SK-N-SH (cell line): Measurements from ENCODE around the gene RPL28. TPM values are rescaled to one million over a fixed set of nuclear protein-coding genes. Genes with fewer than 3 reads are reported as not detected.
A peak's percentile ranks its signal among the peaks of the same experiment; 100 is the strongest.

Source experiments
- CTCF ChIA-PET: fragments of 300-600, 350-600 bp; formaldehyde crosslinking; extraction: SDS; loops from one replicate; lab custom pipeline; 2021; lab: Yijun Ruan, JAX
- POLR2A ChIA-PET: fragments of 350-600 bp; sonication (Branson Sonifier 250); formaldehyde crosslinking; extraction: SDS; loops from one replicate; lab custom pipeline; 2020; ENCODE audit warnings: antibody characterized with exemption, inconsistent platforms; lab: Yijun Ruan, JAX
- DNase-seq: peaks from one replicate; pipeline ENCODE4 v3.0.0; 2012
- H2AFZ ChIP-seq: fragments of 200-600 bp; sonication (generic); 2 replicates; pipeline ENCODE4 v1.8.1; 2016; ENCODE audit warnings: antibody characterized with exemption, mild to moderate bottlenecking, low read depth
- H3F3A ChIP-seq: fragments of 200-600 bp; sonication (generic); replicated peaks from 2 replicates; pipeline ENCODE3; 2016; ENCODE audit warnings: antibody characterized with exemption, mild to moderate bottlenecking; ENCODE audit not compliant: insufficient read depth
- H3K27ac ChIP-seq, 2 experiments: fragments of 200-500 bp in 1 of 2; fragments of 200-600 bp in 1 of 2; sonication (Bioruptor generic) in 1 of 2; sonication (generic), shearing (Covaris generic) in 1 of 2; 2 replicates each; pipeline versions ENCODE4 v1.5.1 to v1.6.1; 2014 to 2016; ENCODE audit warnings: low read depth in 2 of 2, inconsistent platforms in 1 of 2, low read length in 1 of 2, mild to moderate bottlenecking in 1 of 2, mixed read lengths in 1 of 2
- H3K27me3 ChIP-seq: fragments of 200-600 bp; sonication (generic), shearing (Covaris generic); 2 replicates; pipeline ENCODE4 v1.6.1; 2016; ENCODE audit warnings: mixed run types; ENCODE audit not compliant: insufficient read depth
- H3K36me3 ChIP-seq, 2 experiments: fragments of 200-500 bp in 1 of 2; fragments of 200-600 bp in 1 of 2; sonication (Bioruptor generic) in 1 of 2; sonication (generic) in 1 of 2; replicated peaks in 1 of 2; 2 replicates each; pipeline versions ENCODE3 to v1.5.1; 2014 to 2016; ENCODE audit warnings: low read length in 1 of 2, mild to moderate bottlenecking in 1 of 2; ENCODE audit not compliant: insufficient read depth in 2 of 2, control insufficient read depth in 1 of 2
- H3K4me1 ChIP-seq, 2 experiments: fragments of 200-500 bp in 1 of 2; fragments of 200-600 bp in 1 of 2; sonication (Bioruptor generic) in 1 of 2; sonication (generic), shearing (Covaris generic) in 1 of 2; 2 replicates each; pipeline versions ENCODE4 v1.5.1 to v1.6.1; 2014 to 2016; ENCODE audit warnings: low read depth in 1 of 2, low read length in 1 of 2, mixed run types in 1 of 2; ENCODE audit not compliant: insufficient read depth in 2 of 2, control insufficient read depth in 1 of 2
- H3K4me2 ChIP-seq: fragments of 200-600 bp; sonication (generic), shearing (Covaris generic); 2 replicates; pipeline ENCODE4 v1.6.1; 2017; ENCODE audit warnings: mixed run types
- H3K4me3 ChIP-seq, 2 experiments: fragments of 200-500 bp in 1 of 2; fragments of 200-600 bp in 1 of 2; sonication (Bioruptor generic) in 1 of 2; sonication (generic), shearing (Covaris generic) in 1 of 2; 2 replicates each; pipeline versions ENCODE4 v1.5.1 to v1.8.1; 2014 to 2016; ENCODE audit warnings: low read depth in 2 of 2, inconsistent platforms in 1 of 2, low read length in 1 of 2, mild to moderate bottlenecking in 1 of 2, mixed read lengths in 1 of 2, moderate library complexity in 1 of 2
- H3K79me2 ChIP-seq: fragments of 200-600 bp; sonication (generic); 2 replicates; pipeline ENCODE4 v1.8.1; 2017; ENCODE audit warnings: mild to moderate bottlenecking; ENCODE audit not compliant: insufficient read depth
- H3K9ac ChIP-seq: fragments of 200-600 bp; sonication (generic); 2 replicates; pipeline ENCODE4 v1.6.1; 2017; ENCODE audit warnings: mixed run types
- H3K9me2 ChIP-seq: fragments of 200-600 bp; sonication (generic); 2 replicates; pipeline ENCODE4 v1.6.1; 2017; ENCODE audit warnings: mixed run types
- H3K9me3 ChIP-seq: fragments of 200-600 bp; sonication (generic); 2 replicates; pipeline ENCODE4 v1.6.1; 2017; ENCODE audit warnings: mixed run types, mild to moderate bottlenecking, moderate library complexity
- H4K20me1 ChIP-seq: fragments of 200-600 bp; sonication (generic); 2 replicates; pipeline ENCODE4 v1.6.1; 2017; ENCODE audit warnings: mild to moderate bottlenecking, mixed run types; ENCODE audit not compliant: insufficient read depth
- CHD2 ChIP-seq: fragments of 150-350 bp; IDR thresholded peaks from 2 replicates; pipeline ENCODE4 v1.6.1; 2018; ENCODE audit warnings: low read length; ENCODE audit not compliant: partially characterized antibody
- EP300 ChIP-seq, 2 experiments: IDR thresholded peaks; 2 replicates each; pipeline versions ENCODE4 v1.4.0 to v1.6.1; 2012; ENCODE audit warnings: borderline replicate concordance in 1 of 2, low read depth in 1 of 2, low read length in 1 of 2
- FOSL2 ChIP-seq: IDR thresholded peaks from 2 replicates; pipeline ENCODE4 v1.4.0; 2012; ENCODE audit warnings: low read depth, mild to moderate bottlenecking, moderate library complexity, borderline replicate concordance
- FOXM1 ChIP-seq: IDR thresholded peaks from 2 replicates; pipeline ENCODE4 v1.4.0; 2012; ENCODE audit warnings: low read depth, mild to moderate bottlenecking
- GATA2 ChIP-seq: sonication (generic); formaldehyde crosslinking; IDR thresholded peaks from 2 replicates; pipeline ENCODE4 v1.5.0; 2020; ENCODE audit warnings: mild to moderate bottlenecking, missing genetic modification reagents
- IRF3 ChIP-seq: fragments of 150-350 bp; IDR thresholded peaks from 2 replicates; pipeline ENCODE4 v1.6.1; 2016; ENCODE audit warnings: mild to moderate bottlenecking, low read depth, low read length
- NRF1 ChIP-seq: IDR thresholded peaks from 2 replicates; pipeline ENCODE4 v1.6.1; 2012; ENCODE audit warnings: low read depth, mild to moderate bottlenecking, low read length
- PBX3 ChIP-seq: IDR thresholded peaks from 2 replicates; pipeline ENCODE4; 2012
- POLR2AphosphoS5 ChIP-seq: IDR thresholded peaks from 2 replicates; pipeline ENCODE4 v1.6.1; 2012; ENCODE audit warnings: low read depth, low read length
- RCOR1 ChIP-seq: fragments of 150-350 bp; IDR thresholded peaks from 2 replicates; pipeline ENCODE4 v1.6.1; 2017; ENCODE audit warnings: antibody characterized with exemption, low read length
- SMC3 ChIP-seq: IDR thresholded peaks from 2 replicates; pipeline ENCODE4 v1.6.1; 2012; ENCODE audit warnings: low read depth, low read length, improper control_type of control experiment
- WGBS: methylation state at CpG from one replicate; pipeline ENCODE4 v1.1.6; 2017; ENCODE audit warnings: low lambda C conversion rate; 5-methylcytosine and 5-hydroxymethylcytosine counted together
- polyA plus RNA-seq, 3 experiments: library from polyadenylated mRNA; depleted of rRNA; stranded (reverse); fragments of >200 nt; gene quantifications; 2 replicates each; pipeline ENCODE4 v1.2.3, GENCODE V29; 2012
- TF ChIP-seq, protein P1 (sequence below): fragments of 200-600 bp; sonication (generic); IDR thresholded peaks from 2 replicates; pipeline ENCODE4 v1.6.1; 2017; ENCODE audit warnings: antibody characterized with exemption, mild to moderate bottlenecking, moderate library complexity

The RPL28 gene
- polyA plus RNA-seq, 1 of the 3 experiments (the other 2 are of a cell fraction): 2,368 TPM

DNA sequence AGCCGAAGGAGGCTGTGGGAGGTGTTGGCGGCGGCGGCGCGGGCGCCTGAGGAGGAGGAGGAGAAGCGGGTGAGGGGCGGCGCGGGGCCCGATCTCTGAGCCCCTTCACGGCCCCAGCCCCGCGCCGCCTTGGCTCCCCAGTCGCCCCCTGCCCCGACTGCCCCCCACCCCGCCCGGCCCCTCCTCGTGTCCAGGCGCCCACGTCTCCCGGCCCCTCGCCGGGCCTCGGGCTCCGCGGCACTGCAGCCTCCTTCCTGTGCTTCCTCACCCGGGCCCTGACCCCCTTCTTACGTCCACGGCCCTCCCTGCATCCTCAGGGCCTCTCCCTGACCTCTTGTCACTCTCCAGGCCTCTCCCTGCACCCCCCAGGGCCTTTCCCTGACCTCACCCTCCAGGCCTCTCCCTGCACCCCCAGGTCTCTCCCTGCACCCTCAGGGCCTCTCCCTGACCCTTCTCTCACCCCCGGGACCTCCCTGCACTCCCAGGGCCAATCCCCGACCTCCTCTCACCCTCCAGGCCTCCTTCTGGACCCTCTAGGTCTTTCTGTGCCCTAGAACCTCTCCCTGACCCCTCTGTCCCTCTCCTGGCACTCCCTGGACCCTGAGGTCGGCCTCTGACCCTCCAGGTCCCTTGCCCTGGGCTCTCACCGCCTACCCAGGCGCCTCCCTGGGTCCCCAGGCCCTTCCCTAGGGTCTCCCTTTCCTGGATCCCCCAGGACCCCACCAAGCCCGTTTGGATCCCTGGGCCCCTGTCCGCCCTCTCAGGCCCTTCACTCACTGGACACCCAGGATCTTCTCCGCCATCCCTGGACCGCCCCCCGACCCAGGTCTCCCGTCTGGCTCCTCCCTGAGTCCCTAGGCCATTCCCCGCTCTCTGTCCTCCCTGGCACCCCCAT is 45.6 kb upstream of the RPL28 start:
- H3F3A ChIP-seq: no peaks in the 10 kb centered on the region
- no peaks in the 10 kb centered on the region for H3K9me2 ChIP-seq
- H3K4me3 ChIP-seq: peak overlapping the region; percentile 73 to 75
- POLR2A ChIA-PET: interaction anchor here (0.6 to 2.0 kb wide), 12 partner anchors 10 to 314 kb away, joined by 3 to 21 read pairs (median 3); partner anchors contain the start of genes PPP6R1, TMEM238 and UBE2S
- peak overlapping the region; percentile 100 for H3K4me2 ChIP-seq
- WGBS: 6% methylated on average over 24 of the region's 44 CpGs
- TF ChIP-seq POLR2AphosphoS5: peak; percentile 67
- TF ChIP-seq SMC3: no peak
- H3K9ac ChIP-seq: peak overlapping the region; percentile 85
- H3K36me3 ChIP-seq: peaks cover 0 to 4% of the 10 kb centered on the region in 2 experiments
- H3K79me2 ChIP-seq: peaks cover 9% of the 10 kb centered on the region; the same call in 1 of the 2 replicates
- no peaks in the 10 kb centered on the region for H3K27me3 ChIP-seq
- CTCF ChIA-PET: interaction anchor here (0.6 to 2.4 kb wide), 7 partner anchors 12 to 60 kb away, joined by 3 to 11 read pairs (median 4); partner anchors contain the start of genes HSPBP1 and TMEM238
- H3K4me1 ChIP-seq: peaks cover 0 to 37% of the 10 kb centered on the region in 2 experiments; a peak in 2 of 4 replicates
- no peaks in the 10 kb centered on the region for H3K9me3 ChIP-seq
- peak overlapping the region; percentile 56 to 87; a peak in 3 of 4 replicates for H3K27ac ChIP-seq
- peak; percentile 63 for DNase-seq
- no peaks in the 10 kb centered on the region for H4K20me1 ChIP-seq
- no peak overlapping the region for H2AFZ ChIP-seq

DNA sequence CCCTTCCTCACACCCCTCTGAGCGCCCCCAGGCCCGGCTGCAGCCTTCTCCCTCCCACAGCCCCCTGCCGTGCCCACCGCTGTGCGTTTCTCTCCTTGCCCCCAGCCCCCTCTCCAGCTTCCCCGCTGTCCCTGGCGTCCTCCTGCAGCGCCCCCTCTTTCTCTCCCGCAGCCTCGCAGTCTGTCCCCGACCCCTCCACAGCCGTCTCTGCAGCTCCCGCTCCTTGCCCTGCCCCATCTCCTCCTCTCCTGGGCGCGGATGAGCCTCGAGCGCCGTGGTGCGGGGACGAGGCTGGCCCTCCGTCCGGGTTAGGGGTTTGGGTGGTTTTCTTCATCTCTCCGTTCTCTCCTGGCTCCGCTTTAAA is 45.0 kb upstream of the RPL28 start:
- H3K27ac ChIP-seq: peak overlapping the region; percentile 56 to 87; a peak in 2 of 4 replicates
- peak; percentile 72 for DNase-seq
- H3K9ac ChIP-seq: peak overlapping the region; percentile 85
- H3K4me1 ChIP-seq: peaks cover 0 to 44% of the 10 kb centered on the region in 2 experiments; a peak in 2 of 4 replicates
- no peaks in the 10 kb centered on the region for H3F3A ChIP-seq
- POLR2A ChIA-PET: interaction anchor here (0.6 kb wide), 1 partner anchor 10 kb away, joined by 3 read pairs; no protein-coding TSS in a partner anchor
- peaks cover 0 to 4% of the 10 kb centered on the region in 2 experiments for H3K36me3 ChIP-seq
- 3% methylated on average over 23 of the region's 24 CpGs for WGBS
- no peaks in the 10 kb centered on the region for H3K9me3 ChIP-seq
- CTCF ChIA-PET: interaction anchor here (0.6 to 1.1 kb wide), 3 partner anchors 12 to 43 kb away, joined by 3 to 8 read pairs (median 3); partner anchors contain the start of gene TMEM238
- peak overlapping the region; percentile 73 to 75 for H3K4me3 ChIP-seq
- H2AFZ ChIP-seq: no peak overlapping the region
- no peaks in the 10 kb centered on the region for H3K27me3 ChIP-seq
- no peaks in the 10 kb centered on the region for H3K9me2 ChIP-seq
- peak overlapping the region; percentile 100 for H3K4me2 ChIP-seq
- TF ChIP-seq CHD2 (peak; percentile 17), NRF1 (no peak), PBX3 (no peak), FOSL2 (no peak), POLR2AphosphoS5 (no peak), EP300 (IDR thresholded peaks at IDR 0.05; ENCODE audit: borderline replicate concordance in 1 of 2, low read depth in 1 of 2, low read length in 1 of 2) (no peak), RCOR1 (no peak), GATA2 (CRISPR knock-in tag) (no peak), IRF3 (no peak), FOXM1 (no peak)
- TF ChIP-seq, protein P1, sequence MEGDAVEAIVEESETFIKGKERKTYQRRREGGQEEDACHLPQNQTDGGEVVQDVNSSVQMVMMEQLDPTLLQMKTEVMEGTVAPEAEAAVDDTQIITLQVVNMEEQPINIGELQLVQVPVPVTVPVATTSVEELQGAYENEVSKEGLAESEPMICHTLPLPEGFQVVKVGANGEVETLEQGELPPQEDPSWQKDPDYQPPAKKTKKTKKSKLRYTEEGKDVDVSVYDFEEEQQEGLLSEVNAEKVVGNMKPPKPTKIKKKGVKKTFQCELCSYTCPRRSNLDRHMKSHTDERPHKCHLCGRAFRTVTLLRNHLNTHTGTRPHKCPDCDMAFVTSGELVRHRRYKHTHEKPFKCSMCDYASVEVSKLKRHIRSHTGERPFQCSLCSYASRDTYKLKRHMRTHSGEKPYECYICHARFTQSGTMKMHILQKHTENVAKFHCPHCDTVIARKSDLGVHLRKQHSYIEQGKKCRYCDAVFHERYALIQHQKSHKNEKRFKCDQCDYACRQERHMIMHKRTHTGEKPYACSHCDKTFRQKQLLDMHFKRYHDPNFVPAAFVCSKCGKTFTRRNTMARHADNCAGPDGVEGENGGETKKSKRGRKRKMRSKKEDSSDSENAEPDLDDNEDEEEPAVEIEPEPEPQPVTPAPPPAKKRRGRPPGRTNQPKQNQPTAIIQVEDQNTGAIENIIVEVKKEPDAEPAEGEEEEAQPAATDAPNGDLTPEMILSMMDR: peak; percentile 48
- TF ChIP-seq, all 33 proteins: peak for 2
- H3K79me2 ChIP-seq: peaks cover 9% of the 10 kb centered on the region; the same call in 1 of the 2 replicates
- H4K20me1 ChIP-seq: no peaks in the 10 kb centered on the region
